ENCODE results near the gene PSME3IP1. TPM values are rescaled to one million over a fixed set of nuclear protein-coding genes. Genes with fewer than 3 reads are reported as not detected.

Gene PSME3IP1
- total RNA-seq, 1 experiment from 2014 or later = 143 TPM

GRCh38 chr16:57141822-57142631 is 43.8 kb downstream of the PSME3IP1 start:
- peaks cover 8% of the 10 kb centered on the region for H3K36me3 Mint-ChIP-seq (ENCODE audit: insufficient read depth, unreplicated experiment)
- TF ChIP-seq CTCF (IDR thresholded peaks at IDR 0.05; ENCODE audit: insufficient read depth in 1 of 2, low read depth in 1 of 2, low read length in 1 of 2, severe bottlenecking in 1 of 2, unreplicated experiment in 1 of 2) = no peak
- BruUV-seq (replicated peaks) = no TSS peak
- H3K4me3 Mint-ChIP-seq (ENCODE audit: unreplicated experiment) = no peak overlapping the region
- Histone ChIP-seq H3K36me3 (ENCODE audit: control insufficient read depth, insufficient read depth, low read length) (no peaks in the 10 kb centered on the region), H3K4me3 (ENCODE audit: low read depth, low read length) (no peak overlapping the region), H3K9me3 (no peaks in the 10 kb centered on the region), H3K27me3 (replicated peaks; ENCODE audit: control insufficient read depth, insufficient read depth, low read length) (no peaks in the 10 kb centered on the region), H3K4me1 (no peaks in the 10 kb centered on the region; the same call in none of the 2 replicates)
- CTCF ChIA-PET = no interaction called here
- H3K27ac Mint-ChIP-seq (ENCODE audit: unreplicated experiment) = no peak overlapping the region
- H3K27me3 Mint-ChIP-seq (ENCODE audit: insufficient read depth, unreplicated experiment) = no peaks in the 10 kb centered on the region
- intact Hi-C loops (cut with micrococcal nuclease; ENCODE audit: unreplicated experiment) = no loop called here
- no peak for DNase-seq
- POLR2A ChIA-PET = no interaction called here
- no peaks in the 10 kb centered on the region for H3K9me3 Mint-ChIP-seq (ENCODE audit: unreplicated experiment)
- no peaks in the 10 kb centered on the region for H3K4me1 Mint-ChIP-seq (ENCODE audit: low read depth, unreplicated experiment)

DNA sequence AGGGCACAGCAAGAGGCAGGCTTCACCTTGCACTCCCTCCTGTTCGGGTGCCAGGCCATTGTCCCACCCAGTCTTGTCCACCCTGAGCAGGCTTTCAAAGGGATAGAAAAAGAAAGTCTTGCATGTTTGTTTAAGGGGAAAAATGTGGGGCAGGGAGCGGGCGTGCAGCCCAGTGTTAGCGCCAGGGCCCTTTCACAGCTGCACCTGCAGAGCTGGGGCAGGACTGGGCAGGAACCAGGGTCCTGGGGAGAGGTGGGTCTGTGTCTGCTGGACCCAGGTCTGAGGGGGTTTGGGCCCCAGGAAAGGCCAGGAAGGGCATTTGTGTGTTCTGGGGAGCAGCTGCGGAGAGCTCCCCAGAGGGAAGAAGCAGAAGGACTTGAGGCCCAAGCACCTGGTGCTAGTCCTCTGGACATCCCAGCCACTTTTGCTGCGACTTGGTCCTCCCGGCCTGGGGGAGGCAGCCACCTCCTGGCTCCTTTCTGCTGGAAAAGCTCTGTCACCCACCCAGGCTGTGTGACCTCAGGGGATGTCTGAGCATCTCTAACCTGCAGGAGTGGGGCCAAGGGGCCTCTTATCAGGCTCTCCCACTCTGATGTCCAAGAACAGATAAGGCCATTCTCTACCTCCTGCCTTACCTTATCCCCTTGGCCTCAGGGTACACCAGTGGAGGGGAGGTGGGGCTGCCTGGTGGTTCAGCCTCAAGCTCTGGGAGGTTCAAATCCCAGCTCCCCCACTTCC is 44.7 kb downstream of the PSME3IP1 start:
- DNase-seq = no peak
- Mint-ChIP-seq H3K36me3 (ENCODE audit: insufficient read depth, unreplicated experiment) (peaks cover 8% of the 10 kb centered on the region), H3K27ac (ENCODE audit: unreplicated experiment) (no peak overlapping the region), H3K4me1 (ENCODE audit: low read depth, unreplicated experiment) (no peaks in the 10 kb centered on the region), H3K4me3 (ENCODE audit: unreplicated experiment) (no peak overlapping the region), H3K9me3 (ENCODE audit: unreplicated experiment) (no peaks in the 10 kb centered on the region), H3K27me3 (ENCODE audit: insufficient read depth, unreplicated experiment) (no peaks in the 10 kb centered on the region)
- ChIA-PET CTCF (no interaction called here), POLR2A (no interaction called here)
- H3K27me3 ChIP-seq (replicated peaks; ENCODE audit: control insufficient read depth, insufficient read depth, low read length) = no peaks in the 10 kb centered on the region
- no peaks in the 10 kb centered on the region for H3K36me3 ChIP-seq (ENCODE audit: control insufficient read depth, insufficient read depth, low read length)
- H3K4me3 ChIP-seq (ENCODE audit: low read depth, low read length) = no peak overlapping the region
- intact Hi-C loops (cut with micrococcal nuclease; ENCODE audit: unreplicated experiment) = no loop called here
- H3K4me1 ChIP-seq = no peaks in the 10 kb centered on the region; the same call in none of the 2 replicates
- H3K9me3 ChIP-seq = no peaks in the 10 kb centered on the region
- BruUV-seq (replicated peaks) = no TSS peak
- no peak for TF ChIP-seq CTCF (IDR thresholded peaks at IDR 0.05; ENCODE audit: insufficient read depth in 1 of 2, low read depth in 1 of 2, low read length in 1 of 2, severe bottlenecking in 1 of 2, unreplicated experiment in 1 of 2)

GRCh38 chr16:57138281-57138935 is 47.4 kb downstream of the PSME3IP1 start:
- H3K4me1 ChIP-seq = no peaks in the 10 kb centered on the region; the same call in 1 of the 2 replicates
- Mint-ChIP-seq H3K36me3 (ENCODE audit: insufficient read depth, unreplicated experiment) (no peaks in the 10 kb centered on the region), H3K9me3 (ENCODE audit: unreplicated experiment) (no peaks in the 10 kb centered on the region), H3K27me3 (ENCODE audit: insufficient read depth, unreplicated experiment) (no peaks in the 10 kb centered on the region), H3K27ac (ENCODE audit: unreplicated experiment) (no peak overlapping the region), H3K4me3 (ENCODE audit: unreplicated experiment) (no peak overlapping the region), H3K4me1 (ENCODE audit: low read depth, unreplicated experiment) (no peaks in the 10 kb centered on the region)
- no peaks in the 10 kb centered on the region for H3K36me3 ChIP-seq (ENCODE audit: control insufficient read depth, insufficient read depth, low read length)
- H3K9me3 ChIP-seq = no peaks in the 10 kb centered on the region
- H3K27me3 ChIP-seq (replicated peaks; ENCODE audit: control insufficient read depth, insufficient read depth, low read length) = no peaks in the 10 kb centered on the region
- no TSS peak for BruUV-seq (replicated peaks)
- no peak overlapping the region for H3K4me3 ChIP-seq (ENCODE audit: low read depth, low read length)
- DNase-seq = peak in 1 of 2 experiments; percentile 25
- intact Hi-C loops (cut with micrococcal nuclease; ENCODE audit: unreplicated experiment) = no loop called here
- ChIA-PET POLR2A (interaction anchor here (0.6 kb wide), 1 partner anchor 23 kb away, joined by 4 read pairs; no protein-coding TSS in a partner anchor), CTCF (no interaction called here)
- TF ChIP-seq CTCF (IDR thresholded peaks at IDR 0.05; ENCODE audit: insufficient read depth in 1 of 2, low read depth in 1 of 2, low read length in 1 of 2, severe bottlenecking in 1 of 2, unreplicated experiment in 1 of 2) = no peak
